Measurements from ENCODE around the gene PBX2. TPM values are rescaled to one million over a fixed set of nuclear protein-coding genes. Genes with fewer than 3 reads are reported as not detected.
A peak's percentile ranks its signal among the peaks of the same experiment; 100 is the strongest.

PBX2 gene
- total RNA-seq, 1 experiment from 2014 or later: 122 TPM

- Mint-ChIP-seq H3K4me1 (ENCODE audit: low read depth, unreplicated experiment) (peaks cover 15% of the 10 kb centered on the region), H3K27me3 (ENCODE audit: unreplicated experiment) (no peaks in the 10 kb centered on the region), H3K9me3 (ENCODE audit: low read depth, unreplicated experiment) (no peaks in the 10 kb centered on the region), H3K36me3 (ENCODE audit: insufficient read depth, unreplicated experiment) (peaks cover 78% of the 10 kb centered on the region), H3K27ac (ENCODE audit: unreplicated experiment) (no peak overlapping the region), H3K4me3 (ENCODE audit: low read depth, unreplicated experiment) (no peak overlapping the region)
- no peak for DNase-seq
- TF ChIP-seq CTCF (IDR thresholded peaks at IDR 0.05; ENCODE audit: unreplicated experiment): no peak
- intact Hi-C loops (cut with micrococcal nuclease; ENCODE audit: unreplicated experiment): no loop called here
- BruUV-seq (replicated peaks): no TSS peak
- CTCF ChIA-PET: no interaction called here
Measured at GRCh38 chr6:32181915-32182529, 8.0 kb downstream of the PBX2 start.

DNA sequence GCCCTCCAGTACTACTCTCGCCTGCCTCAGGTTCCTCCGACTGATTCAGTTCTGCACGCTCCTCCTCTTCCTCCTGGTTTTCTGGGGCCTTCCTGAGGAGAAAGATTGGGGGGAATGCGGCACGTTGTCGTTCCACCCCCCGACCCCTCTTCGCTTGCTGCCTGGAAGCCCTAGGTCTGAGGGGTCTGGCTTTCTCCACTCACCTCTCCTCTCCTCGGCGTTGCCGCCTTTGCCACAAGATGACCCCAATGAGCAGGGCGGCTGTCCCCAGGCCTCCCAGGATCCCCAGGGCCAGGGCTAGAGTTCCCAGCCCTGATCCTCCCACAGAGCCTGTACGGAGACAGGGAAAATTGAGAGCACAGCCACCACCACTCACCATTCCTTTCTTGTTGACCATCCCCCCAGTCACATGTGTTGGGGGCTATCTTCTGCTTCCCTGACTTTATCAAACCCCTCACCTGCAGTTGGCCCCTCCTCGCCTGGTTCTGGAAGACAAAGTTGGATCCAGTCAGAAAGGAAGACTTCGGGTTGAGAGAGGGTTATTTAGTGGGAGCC lies 8.8 kb downstream of the PBX2 start:
- Mint-ChIP-seq H3K4me3 (ENCODE audit: low read depth, unreplicated experiment) (no peak overlapping the region), H3K27me3 (ENCODE audit: unreplicated experiment) (no peaks in the 10 kb centered on the region), H3K4me1 (ENCODE audit: low read depth, unreplicated experiment) (peaks cover 23% of the 10 kb centered on the region), H3K9me3 (ENCODE audit: low read depth, unreplicated experiment) (no peaks in the 10 kb centered on the region), H3K27ac (ENCODE audit: unreplicated experiment) (no peak overlapping the region), H3K36me3 (ENCODE audit: insufficient read depth, unreplicated experiment) (peaks cover 78% of the 10 kb centered on the region)
- no peak for DNase-seq
- intact Hi-C loops (cut with micrococcal nuclease; ENCODE audit: unreplicated experiment): no loop called here
- no peak for TF ChIP-seq CTCF (IDR thresholded peaks at IDR 0.05; ENCODE audit: unreplicated experiment)
- CTCF ChIA-PET: no interaction called here
- no TSS peak for BruUV-seq (replicated peaks)

- intact Hi-C loops (cut with micrococcal nuclease; ENCODE audit: unreplicated experiment): loop anchor here (5.0 kb wide), 1 partner anchor 223 kb away; the partner anchor contains the start of genes NELFE and SKIC2
- no peak for TF ChIP-seq CTCF (IDR thresholded peaks at IDR 0.05; ENCODE audit: unreplicated experiment)
- H3K36me3 Mint-ChIP-seq (ENCODE audit: insufficient read depth, unreplicated experiment): peaks cover 80% of the 10 kb centered on the region
- TSS peak; percentile 47 for BruUV-seq (replicated peaks)
- no peaks in the 10 kb centered on the region for H3K9me3 Mint-ChIP-seq (ENCODE audit: low read depth, unreplicated experiment)
- no peaks in the 10 kb centered on the region for H3K27me3 Mint-ChIP-seq (ENCODE audit: unreplicated experiment)
- H3K4me1 Mint-ChIP-seq (ENCODE audit: low read depth, unreplicated experiment): peaks cover 27% of the 10 kb centered on the region
- peak overlapping the region; percentile 11 for H3K27ac Mint-ChIP-seq (ENCODE audit: unreplicated experiment)
- CTCF ChIA-PET: interaction anchor here (1.6 kb wide), 1 partner anchor 10 kb away, joined by 8 read pairs; the partner anchor contains the start of gene PBX2
- no peak for DNase-seq
- H3K4me3 Mint-ChIP-seq (ENCODE audit: low read depth, unreplicated experiment): peak overlapping the region; percentile 82
Measured at GRCh38 chr6:32179766-32180405, 10.1 kb downstream of the PBX2 start.

DNA sequence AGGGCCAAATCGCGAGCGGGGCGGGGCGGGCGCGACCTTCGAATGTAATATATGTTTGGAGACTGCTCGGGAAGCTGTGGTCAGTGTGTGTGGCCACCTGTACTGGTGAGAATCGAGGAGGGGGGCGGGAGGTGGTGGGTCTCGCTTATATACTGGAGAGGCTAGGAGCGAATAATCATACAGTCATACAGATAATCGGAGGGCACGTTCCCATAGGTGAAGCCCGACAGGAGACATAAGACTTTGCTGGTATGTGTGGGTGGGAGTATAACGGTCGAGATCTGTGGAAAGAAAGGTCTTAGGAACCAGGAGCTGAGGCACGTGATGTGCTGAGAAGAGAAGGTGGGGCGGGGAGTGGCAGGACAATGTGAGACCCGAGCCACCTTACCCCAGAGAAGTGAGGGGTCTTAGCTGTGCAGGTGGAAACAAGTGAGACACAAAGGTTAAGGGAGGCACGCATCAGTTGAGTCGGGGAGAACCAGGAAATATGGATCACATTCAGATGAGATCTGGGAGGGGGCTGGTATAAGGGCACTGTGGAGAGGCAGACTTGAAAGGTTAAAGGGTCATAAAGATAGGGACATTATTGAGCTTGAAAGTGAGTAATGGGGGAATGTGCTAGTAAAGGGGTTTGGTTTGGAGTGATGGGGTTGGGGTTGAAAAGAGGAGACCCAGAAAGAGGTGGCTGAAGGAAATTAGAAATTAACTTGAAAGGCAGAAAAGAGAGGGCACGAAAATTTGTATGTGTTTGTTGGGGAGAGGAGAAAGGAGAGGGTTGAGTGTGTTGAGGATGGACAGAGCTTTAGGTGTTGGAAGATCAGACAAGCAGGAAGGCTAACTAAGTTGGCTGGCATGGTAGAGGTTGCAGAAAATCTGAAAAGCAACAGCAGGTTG lies 11.2 kb downstream of the PBX2 start:
- peaks cover 78% of the 10 kb centered on the region for H3K36me3 Mint-ChIP-seq (ENCODE audit: insufficient read depth, unreplicated experiment)
- no TSS peak for BruUV-seq (replicated peaks)
- no peak for TF ChIP-seq CTCF (IDR thresholded peaks at IDR 0.05; ENCODE audit: unreplicated experiment)
- peak overlapping the region; percentile 62 for H3K27ac Mint-ChIP-seq (ENCODE audit: unreplicated experiment)
- peaks cover 35% of the 10 kb centered on the region for H3K4me1 Mint-ChIP-seq (ENCODE audit: low read depth, unreplicated experiment)
- no peaks in the 10 kb centered on the region for H3K27me3 Mint-ChIP-seq (ENCODE audit: unreplicated experiment)
- H3K9me3 Mint-ChIP-seq (ENCODE audit: low read depth, unreplicated experiment): no peaks in the 10 kb centered on the region
- CTCF ChIA-PET: interaction anchor here (0.7 to 1.6 kb wide), 4 partner anchors 11 to 58 kb away, joined by 3 to 8 read pairs (median 4); partner anchors contain the start of gene PBX2
- no peak for DNase-seq
- intact Hi-C loops (cut with micrococcal nuclease; ENCODE audit: unreplicated experiment): loop anchor here (5.0 kb wide), 1 partner anchor 221 kb away; the partner anchor contains the start of genes NELFE and SKIC2
- peak overlapping the region; percentile 82 for H3K4me3 Mint-ChIP-seq (ENCODE audit: low read depth, unreplicated experiment)
